SK-N-SH (cell line): ENCODE results near the gene IL15. TPM values are rescaled to one million over a fixed set of nuclear protein-coding genes. Genes with fewer than 3 reads are reported as not detected.

Source experiments
- CTCF ChIA-PET: fragments of 300-600, 350-600 bp; formaldehyde crosslinking; extraction: SDS; loops from one replicate; lab custom pipeline; 2021; lab: Yijun Ruan, JAX
- POLR2A ChIA-PET: fragments of 350-600 bp; sonication (Branson Sonifier 250); formaldehyde crosslinking; extraction: SDS; loops from one replicate; lab custom pipeline; 2020; ENCODE audit warnings: antibody characterized with exemption, inconsistent platforms; lab: Yijun Ruan, JAX
- DNase-seq: peaks from one replicate; pipeline ENCODE4 v3.0.0; 2012
- H2AFZ ChIP-seq: fragments of 200-600 bp; sonication (generic); 2 replicates; pipeline ENCODE4 v1.8.1; 2016; ENCODE audit warnings: antibody characterized with exemption, mild to moderate bottlenecking, low read depth
- H3F3A ChIP-seq: fragments of 200-600 bp; sonication (generic); replicated peaks from 2 replicates; pipeline ENCODE3; 2016; ENCODE audit warnings: antibody characterized with exemption, mild to moderate bottlenecking; ENCODE audit not compliant: insufficient read depth
- H3K27ac ChIP-seq, 2 experiments: fragments of 200-500 bp in 1 of 2; fragments of 200-600 bp in 1 of 2; sonication (Bioruptor generic) in 1 of 2; sonication (generic), shearing (Covaris generic) in 1 of 2; 2 replicates each; pipeline versions ENCODE4 v1.5.1 to v1.6.1; 2014 to 2016; ENCODE audit warnings: low read depth in 2 of 2, inconsistent platforms in 1 of 2, low read length in 1 of 2, mild to moderate bottlenecking in 1 of 2, mixed read lengths in 1 of 2
- H3K27me3 ChIP-seq: fragments of 200-600 bp; sonication (generic), shearing (Covaris generic); 2 replicates; pipeline ENCODE4 v1.6.1; 2016; ENCODE audit warnings: mixed run types; ENCODE audit not compliant: insufficient read depth
- H3K36me3 ChIP-seq, 2 experiments: fragments of 200-500 bp in 1 of 2; fragments of 200-600 bp in 1 of 2; sonication (Bioruptor generic) in 1 of 2; sonication (generic) in 1 of 2; replicated peaks in 1 of 2; 2 replicates each; pipeline versions ENCODE3 to v1.5.1; 2014 to 2016; ENCODE audit warnings: low read length in 1 of 2, mild to moderate bottlenecking in 1 of 2; ENCODE audit not compliant: insufficient read depth in 2 of 2, control insufficient read depth in 1 of 2
- H3K4me1 ChIP-seq, 2 experiments: fragments of 200-500 bp in 1 of 2; fragments of 200-600 bp in 1 of 2; sonication (Bioruptor generic) in 1 of 2; sonication (generic), shearing (Covaris generic) in 1 of 2; 2 replicates each; pipeline versions ENCODE4 v1.5.1 to v1.6.1; 2014 to 2016; ENCODE audit warnings: low read depth in 1 of 2, low read length in 1 of 2, mixed run types in 1 of 2; ENCODE audit not compliant: insufficient read depth in 2 of 2, control insufficient read depth in 1 of 2
- H3K4me2 ChIP-seq: fragments of 200-600 bp; sonication (generic), shearing (Covaris generic); 2 replicates; pipeline ENCODE4 v1.6.1; 2017; ENCODE audit warnings: mixed run types
- H3K4me3 ChIP-seq, 2 experiments: fragments of 200-500 bp in 1 of 2; fragments of 200-600 bp in 1 of 2; sonication (Bioruptor generic) in 1 of 2; sonication (generic), shearing (Covaris generic) in 1 of 2; 2 replicates each; pipeline versions ENCODE4 v1.5.1 to v1.8.1; 2014 to 2016; ENCODE audit warnings: low read depth in 2 of 2, inconsistent platforms in 1 of 2, low read length in 1 of 2, mild to moderate bottlenecking in 1 of 2, mixed read lengths in 1 of 2, moderate library complexity in 1 of 2
- H3K79me2 ChIP-seq: fragments of 200-600 bp; sonication (generic); 2 replicates; pipeline ENCODE4 v1.8.1; 2017; ENCODE audit warnings: mild to moderate bottlenecking; ENCODE audit not compliant: insufficient read depth
- H3K9ac ChIP-seq: fragments of 200-600 bp; sonication (generic); 2 replicates; pipeline ENCODE4 v1.6.1; 2017; ENCODE audit warnings: mixed run types
- H3K9me2 ChIP-seq: fragments of 200-600 bp; sonication (generic); 2 replicates; pipeline ENCODE4 v1.6.1; 2017; ENCODE audit warnings: mixed run types
- H3K9me3 ChIP-seq: fragments of 200-600 bp; sonication (generic); 2 replicates; pipeline ENCODE4 v1.6.1; 2017; ENCODE audit warnings: mixed run types, mild to moderate bottlenecking, moderate library complexity
- H4K20me1 ChIP-seq: fragments of 200-600 bp; sonication (generic); 2 replicates; pipeline ENCODE4 v1.6.1; 2017; ENCODE audit warnings: mild to moderate bottlenecking, mixed run types; ENCODE audit not compliant: insufficient read depth
- CHD2 ChIP-seq: fragments of 150-350 bp; IDR thresholded peaks from 2 replicates; pipeline ENCODE4 v1.6.1; 2018; ENCODE audit warnings: low read length; ENCODE audit not compliant: partially characterized antibody
- CTCF ChIP-seq: fragments of 200-600 bp; sonication (generic); IDR thresholded peaks from 2 replicates; pipeline ENCODE4 v1.6.1; 2017; ENCODE audit warnings: antibody characterized with exemption, mild to moderate bottlenecking, moderate library complexity
- FOXJ3 ChIP-seq: sonication (generic); formaldehyde crosslinking; IDR thresholded peaks from 2 replicates; pipeline ENCODE4 v1.5.1; 2020; ENCODE audit warnings: mild to moderate bottlenecking, missing genetic modification reagents
- GABPA ChIP-seq: IDR thresholded peaks from 2 replicates; pipeline ENCODE4 v1.4.0; 2012; ENCODE audit warnings: low read depth, mild to moderate bottlenecking
- GATA2 ChIP-seq: sonication (generic); formaldehyde crosslinking; IDR thresholded peaks from 2 replicates; pipeline ENCODE4 v1.5.0; 2020; ENCODE audit warnings: mild to moderate bottlenecking, missing genetic modification reagents
- MEF2A ChIP-seq: IDR thresholded peaks from 2 replicates; pipeline ENCODE4 v1.4.0; 2012; ENCODE audit warnings: low read depth, borderline replicate concordance
- NFIC ChIP-seq: IDR thresholded peaks from 2 replicates; pipeline ENCODE4 v1.4.0; 2012; ENCODE audit warnings: borderline replicate concordance
- RAD21 ChIP-seq: IDR thresholded peaks from 2 replicates; pipeline ENCODE4 v1.6.1; 2012; ENCODE audit warnings: mild to moderate bottlenecking, low read length
- RCOR1 ChIP-seq: fragments of 150-350 bp; IDR thresholded peaks from 2 replicates; pipeline ENCODE4 v1.6.1; 2017; ENCODE audit warnings: antibody characterized with exemption, low read length
- RFX5 ChIP-seq: IDR thresholded peaks from 2 replicates; pipeline ENCODE4 v1.6.1; 2012; ENCODE audit warnings: mild to moderate bottlenecking, improper control_type of control experiment, low read length
- SIN3A ChIP-seq: IDR thresholded peaks from 2 replicates; pipeline ENCODE4 v1.6.1; 2012; ENCODE audit warnings: low read depth, mild to moderate bottlenecking, low read length, moderate library complexity, borderline replicate concordance
- TAF1 ChIP-seq: IDR thresholded peaks from 2 replicates; pipeline ENCODE4 v1.6.1; 2012; ENCODE audit warnings: low read depth, mild to moderate bottlenecking, low read length, moderate library complexity, borderline replicate concordance
- TCF12 ChIP-seq: IDR thresholded peaks from 2 replicates; pipeline ENCODE4 v1.4.0; 2012
- TEAD4 ChIP-seq: IDR thresholded peaks from 2 replicates; pipeline ENCODE4 v1.4.0; 2012; ENCODE audit warnings: mild to moderate bottlenecking, borderline replicate concordance; ENCODE audit not compliant: insufficient read depth
- USF1 ChIP-seq: IDR thresholded peaks from 2 replicates; pipeline ENCODE4 v1.4.0; 2012; ENCODE audit warnings: low read depth, borderline replicate concordance
- WGBS: methylation state at CpG from one replicate; pipeline ENCODE4 v1.1.6; 2017; ENCODE audit warnings: low lambda C conversion rate; 5-methylcytosine and 5-hydroxymethylcytosine counted together
- polyA plus RNA-seq, 3 experiments: library from polyadenylated mRNA; depleted of rRNA; stranded (reverse); fragments of >200 nt; gene quantifications; 2 replicates each; pipeline ENCODE4 v1.2.3, GENCODE V29; 2012

The IL15 gene
- polyA plus RNA-seq, 1 of the 3 experiments (the other 2 are of a cell fraction): 3.7 TPM

GRCh38 chr4:141702472-141703182, 66.2 kb downstream of the IL15 start:
- Histone ChIP-seq H2AFZ (no peak overlapping the region), H3K9ac (no peak overlapping the region), H3K27me3 (no peaks in the 10 kb centered on the region), H3K4me1 (no peaks in the 10 kb centered on the region; a peak in 1 of 4 replicates), H3K4me3 (no peak overlapping the region), H3K9me3 (0 out of 2 replicates have a peak, but pooled peaks cover 8% of the 10 kb centered on the region), H3K36me3 (no peaks in the 10 kb centered on the region), H4K20me1 (no peaks in the 10 kb centered on the region), H3F3A (no peaks in the 10 kb centered on the region), H3K79me2 (no peaks in the 10 kb centered on the region), H3K27ac (no peak overlapping the region), H3K4me2 (no peak overlapping the region), H3K9me2 (no peaks in the 10 kb centered on the region)
- ChIA-PET POLR2A (no interaction called here), CTCF (interaction anchor here (1.2 to 2.6 kb wide), 3 partner anchors 9 to 356 kb away, joined by 3 to 11 read pairs (median 8); no protein-coding TSS in a partner anchor)
- no peak for DNase-seq
- WGBS: 100% methylated on average over 2 of the region's 3 CpGs
- TF ChIP-seq SIN3A (no peak), GABPA (no peak), USF1 (no peak), CTCF (peak; percentile 12; the same call in 1 of the 2 replicates), RCOR1 (no peak), FOXJ3 (no peak)

- no peak overlapping the region for H2AFZ ChIP-seq
- no peaks in the 10 kb centered on the region; a peak in 1 of 4 replicates for H3K4me1 ChIP-seq
- H3K4me2 ChIP-seq: no peak overlapping the region
- H3K4me3 ChIP-seq: no peak overlapping the region
- no peak for DNase-seq
- no peak overlapping the region for H3K9ac ChIP-seq
- 94% methylated on average over 2 of the region's 2 CpGs for WGBS
- H3F3A ChIP-seq: no peaks in the 10 kb centered on the region
- H3K27ac ChIP-seq: no peak overlapping the region
- ChIA-PET POLR2A (no interaction called here), CTCF (interaction anchor here (2.6 kb wide), 1 partner anchor 357 kb away, joined by 11 read pairs; no protein-coding TSS in a partner anchor)
- H4K20me1 ChIP-seq: no peaks in the 10 kb centered on the region
- no peaks in the 10 kb centered on the region for H3K79me2 ChIP-seq
- H3K27me3 ChIP-seq: no peaks in the 10 kb centered on the region
- H3K9me2 ChIP-seq: no peaks in the 10 kb centered on the region
- 0 out of 2 replicates have a peak, but pooled peaks cover 8% of the 10 kb centered on the region for H3K9me3 ChIP-seq
- H3K36me3 ChIP-seq: no peaks in the 10 kb centered on the region
- TF ChIP-seq TAF1 (no peak), CHD2 (no peak), NFIC (no peak), RCOR1 (no peak), TCF12 (no peak), MEF2A (no peak), RFX5 (no peak), GATA2 (CRISPR knock-in tag) (no peak), RAD21 (no peak), TEAD4 (no peak)
These were observed 67.1 kb downstream of the IL15 start for GRCh38 chr4:141703497-141703896.
